B cell (primary cell): ENCODE results near the gene ADGRV1. TPM values are rescaled to one million over a fixed set of nuclear protein-coding genes. Genes with fewer than 3 reads are reported as not detected.

Source experiments
- ATAC-seq: fragments of 200-7000 bp; cut with Tn5 transposase; one replicate; pipeline ENCODE4 v1.10.0; 2021; ENCODE audit warnings: low read depth, mild to moderate bottlenecking, moderate number of reproducible peaks, moderate library complexity
- CTCF ChIA-PET: fragments of 350-600 bp; sonication (Branson Sonifier 250); formaldehyde crosslinking; loops from one replicate; lab custom pipeline; 2021; ENCODE audit warnings: antibody characterized with exemption, inconsistent platforms; lab: Charles Lee
- POLR2A ChIA-PET: fragments of 350-600 bp; sonication (Branson Sonifier 250); formaldehyde crosslinking; loops from one replicate; lab custom pipeline; 2021; ENCODE audit warnings: antibody characterized with exemption; lab: Charles Lee
- DNase-seq: peaks from one replicate; pipeline ENCODE4 v3.0.0; 2013
- H2AFZ ChIP-seq: 2 replicates; pipeline ENCODE4 v1.6.1; 2012; ENCODE audit warnings: mild to moderate bottlenecking, low read depth, low read length; ENCODE audit not compliant: insufficient read depth, poor library complexity, severe bottlenecking
- H3K27ac ChIP-seq, 2 donors: 1 replicate in 1 of 2; 2 replicates in 1 of 2; pipeline ENCODE4 v1.5.1; 2012 to 2013; ENCODE audit warnings: low read length in 2 of 2, mild to moderate bottlenecking in 2 of 2, moderate library complexity in 1 of 2
- H3K27me3 ChIP-seq, 4 experiments: fragments of 200-600 bp in 1 of 4; sonication (generic) in 1 of 4; replicated peaks in 1 of 4; 1 replicate in 2 of 4; 2 replicates in 2 of 4; pipeline versions ENCODE4 v1.6.1 to v1.7.0; 2013 to 2016; ENCODE audit warnings: low read length in 3 of 4, mild to moderate bottlenecking in 2 of 4, mixed read lengths in 1 of 4, moderate library complexity in 1 of 4; ENCODE audit not compliant: insufficient read depth in 4 of 4, control insufficient read depth in 3 of 4; ENCODE audit errors: control extremely low read depth in 1 of 4
- H3K36me3 ChIP-seq, 2 experiments: replicated peaks in 1 of 2; 1 replicate in 1 of 2; 2 replicates in 1 of 2; pipeline versions ENCODE4 v1.6.1 to v1.7.1; 2013; ENCODE audit warnings: low read length in 1 of 2; ENCODE audit not compliant: insufficient read depth in 2 of 2, control insufficient read depth in 1 of 2; ENCODE audit errors: control extremely low read depth in 1 of 2, extremely low read depth in 1 of 2
- H3K4me1 ChIP-seq, 2 donors: fragments of 200-600 bp in 1 of 2; sonication (generic) in 1 of 2; 1 replicate in 1 of 2; 2 replicates in 1 of 2; pipeline versions ENCODE4 v1.5.1 to v1.6.1; 2013 to 2017; ENCODE audit warnings: low read length in 2 of 2; ENCODE audit not compliant: control insufficient read depth in 2 of 2, insufficient read depth in 2 of 2
- H3K4me2 ChIP-seq: replicated peaks from 2 replicates; pipeline ENCODE3; 2012; ENCODE audit warnings: mild to moderate bottlenecking, low read depth, low read length; ENCODE audit not compliant: poor library complexity, severe bottlenecking
- H3K4me3 ChIP-seq, 5 experiments: fragments of 200-600 bp in 1 of 5; sonication (generic) in 1 of 5; 1 replicate in 3 of 5; 2 replicates in 2 of 5; pipeline versions ENCODE4 v1.5.1 to v1.7.0; 2011 to 2016; ENCODE audit warnings: low read length in 4 of 5, mild to moderate bottlenecking in 4 of 5, low read depth in 2 of 5, control low read depth in 1 of 5, moderate library complexity in 1 of 5; ENCODE audit not compliant: insufficient read depth in 1 of 5; ENCODE audit errors: control extremely low read depth in 1 of 5, extremely low read depth in 1 of 5
- H3K79me2 ChIP-seq: fragments of 200-600 bp; sonication (generic); one replicate; pipeline ENCODE4 v1.6.0; 2016; ENCODE audit warnings: low read length; ENCODE audit not compliant: control insufficient read depth, insufficient read depth
- H3K9ac ChIP-seq: fragments of 200-600 bp; sonication (generic); 2 replicates; pipeline ENCODE4 v1.6.1; 2017; ENCODE audit warnings: mild to moderate bottlenecking, low read length, moderate library complexity
- H3K9me3 ChIP-seq, 3 donors: one replicate each; pipeline versions ENCODE4 v1.6.1 to v1.7.1; 2013; ENCODE audit warnings: low read length in 2 of 3; ENCODE audit not compliant: control insufficient read depth in 2 of 3, insufficient read depth in 1 of 3; ENCODE audit errors: control extremely low read depth in 1 of 3
- H4K20me1 ChIP-seq: 2 replicates; pipeline ENCODE4 v1.6.0; 2012; ENCODE audit warnings: mild to moderate bottlenecking, low read length; ENCODE audit not compliant: insufficient read depth, control insufficient read depth, poor library complexity, severe bottlenecking
- H3K27ac Mint-ChIP-seq: one replicate; pipeline ENCODE4 v1.8.0; 2021; ENCODE audit warnings: mixed read lengths
- H3K27me3 Mint-ChIP-seq: one replicate; pipeline ENCODE4 v1.8.0; 2021; ENCODE audit warnings: mixed read lengths
- H3K4me1 Mint-ChIP-seq: one replicate; pipeline ENCODE4 v1.8.0; 2021; ENCODE audit warnings: mixed read lengths
- H3K4me3 Mint-ChIP-seq: one replicate; pipeline ENCODE4 v1.8.0; 2021; ENCODE audit warnings: mixed read lengths
- H3K9me3 Mint-ChIP-seq: one replicate; pipeline ENCODE4 v1.8.0; 2022; ENCODE audit warnings: mixed read lengths; ENCODE audit not compliant: insufficient read depth
- CTCF ChIP-seq: fragments of 200-600 bp; IDR thresholded peaks from one replicate; pipeline ENCODE4 v1.8.0; 2022; ENCODE audit warnings: antibody characterized with exemption, mild to moderate bottlenecking
- EZH2 ChIP-seq: IDR thresholded peaks from 2 replicates; pipeline ENCODE4 v1.6.1; 2012; ENCODE audit warnings: borderline replicate concordance, low read depth, mild to moderate bottlenecking, moderate library complexity, low read length; ENCODE audit not compliant: insufficient read depth, poor library complexity, severe bottlenecking
- WGBS: methylation state at CpG from one replicate; pipeline ENCODE4 v1.1.5; 2013; ENCODE audit warnings: missing lambda C conversion rate; ENCODE audit not compliant: insufficient coverage; 5-methylcytosine and 5-hydroxymethylcytosine counted together
- intact Hi-C: fragments of 100-400 bp; cut with micrococcal nuclease; formaldehyde crosslinking; loops from one replicate; pipeline ENCODE4 v1.10.0; 2022
- polyA plus RNA-seq: library from polyadenylated mRNA; depleted of rRNA; stranded (reverse); fragments of >200 nt; gene quantifications from 2 replicates; pipeline ENCODE4 v1.2.3, GENCODE V29; 2012
- total RNA-seq, 2 donors: library from RNA; stranded (reverse); fragments of 120-200 nt in 1 of 2; gene quantifications; 1 replicate in 1 of 2; 2 replicates in 1 of 2; pipeline versions ENCODE4 v1.2.3 to v1.2.4, GENCODE V29; 2013 to 2022

Gene ADGRV1
- total and polyA plus RNA-seq, 2 donors (not counting 1 experiment from before 2014, with no cell fraction given): 0.07 TPM; not detected in 1

- intact Hi-C loops: no loop called here
- no peak for ATAC-seq
- Histone ChIP-seq H3K27me3 (peaks cover 0 to 2% (median 0%) of the 10 kb centered on the region in 4 experiments), H3K27ac (no peak overlapping the region), H3K9me3 (no peaks in the 10 kb centered on the region), H3K4me1 (no peaks in the 10 kb centered on the region), H3K4me3 (no peak overlapping the region), H3K4me2 (no peak overlapping the region), H3K79me2 (no peaks in the 10 kb centered on the region), H4K20me1 (no peaks in the 10 kb centered on the region), H3K9ac (no peak overlapping the region), H3K36me3 (no peaks in the 10 kb centered on the region), H2AFZ (no peak overlapping the region)
- 95% methylated on average over 3 of the region's 3 CpGs for WGBS
- ChIA-PET CTCF (no interaction called here), POLR2A (no interaction called here)
- peaks cover 3% of the 10 kb centered on the region for H3K27me3 Mint-ChIP-seq
- H3K4me1 Mint-ChIP-seq: no peaks in the 10 kb centered on the region
- no peak for DNase-seq
- H3K9me3 Mint-ChIP-seq: no peaks in the 10 kb centered on the region
- no peak overlapping the region for H3K27ac Mint-ChIP-seq
- no peak overlapping the region for H3K4me3 Mint-ChIP-seq
- TF ChIP-seq CTCF: no peak
- no peak for TF ChIP-seq EZH2
Measured at GRCh38 chr5:90621848-90622247, 63.3 kb downstream of the ADGRV1 start.

DNA sequence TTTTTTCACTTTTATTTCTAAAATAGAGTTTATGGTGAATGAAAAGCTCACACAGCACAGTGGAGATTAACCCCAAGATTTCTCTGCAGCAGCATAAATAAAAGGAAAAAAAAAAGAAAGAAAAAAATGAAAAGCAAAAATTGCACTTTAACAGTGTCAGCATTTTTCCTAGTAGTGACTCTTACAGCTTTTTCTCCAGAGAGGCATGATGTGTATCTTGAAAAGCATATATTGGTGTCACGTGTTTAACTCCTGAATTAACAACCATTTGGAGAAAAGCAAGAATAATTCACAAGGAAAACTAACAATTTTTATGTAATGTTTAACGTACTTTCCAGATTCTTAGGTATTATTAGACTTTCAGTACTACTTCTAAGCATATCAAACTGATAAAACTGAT is 67.9 kb downstream of the ADGRV1 start:
- Histone ChIP-seq H3K27me3 (peaks cover 0 to 2% (median 0%) of the 10 kb centered on the region in 4 experiments), H3K4me3 (no peak overlapping the region), H3K27ac (no peak overlapping the region), H4K20me1 (no peaks in the 10 kb centered on the region), H3K4me1 (no peaks in the 10 kb centered on the region), H3K36me3 (no peaks in the 10 kb centered on the region), H3K4me2 (no peak overlapping the region), H3K9ac (no peak overlapping the region), H2AFZ (no peak overlapping the region), H3K9me3 (no peaks in the 10 kb centered on the region), H3K79me2 (no peaks in the 10 kb centered on the region)
- Mint-ChIP-seq H3K27me3 (peaks cover 11% of the 10 kb centered on the region), H3K27ac (no peak overlapping the region), H3K4me3 (no peak overlapping the region), H3K4me1 (no peaks in the 10 kb centered on the region), H3K9me3 (no peaks in the 10 kb centered on the region)
- ChIA-PET POLR2A (no interaction called here), CTCF (no interaction called here)
- DNase-seq (no peak), ATAC-seq (no peak)
- WGBS: no CpG with 5 or more reads among the region's 2 CpGs
- intact Hi-C loops: no loop called here
- no peak for TF ChIP-seq CTCF
- no peak for TF ChIP-seq EZH2
